ENCODE data around the gene SRGAP2B.
"Not testable (repeated sequence)": the region's sequence is repeated elsewhere in the genome, so short reads cannot be mapped to it uniquely, and the experiment has no call there.

GRCh38 chr1:144913458-144913857, 181.7 kb downstream of the SRGAP2B start:
- TF ChIP-seq POLR2A (IDR thresholded peaks at IDR 0.05; ENCODE audit: low read length); GATA1 (IDR thresholded peaks at IDR 0.05; ENCODE audit: low read depth, low read length): not testable (repeated sequence)

Measured in erythroblast (primary cell).